Measurements from ENCODE around the gene ACTN1.
"Not testable (repeated sequence)": the region's sequence is repeated elsewhere in the genome, so short reads cannot be mapped to it uniquely, and the experiment has no call there.

The ACTN1 gene

DNA sequence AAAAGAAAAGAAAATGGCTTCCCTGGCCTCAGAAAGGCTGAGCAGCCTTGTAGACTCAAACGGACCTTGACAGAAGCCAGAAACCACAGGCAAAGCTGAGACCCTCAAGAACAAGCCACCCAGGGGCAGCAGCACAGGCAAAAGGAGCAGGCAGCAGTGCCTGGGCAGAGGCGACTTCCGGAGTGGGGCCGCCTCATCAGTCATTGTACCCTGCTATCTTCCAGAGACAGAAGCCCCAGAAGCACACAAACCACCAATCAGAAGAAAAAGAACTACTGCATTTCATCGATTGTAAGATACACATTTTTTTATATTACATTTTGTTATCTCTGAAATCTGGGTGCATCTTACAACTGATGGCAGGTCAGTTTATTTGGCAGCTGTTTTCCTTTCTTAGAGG, 128.0 kb downstream of the ACTN1 start:
- no peak for TF ChIP-seq CTCF (IDR thresholded peaks at IDR 0.05; ENCODE audit: insufficient read depth, missing control alignments)
- FAIRE-seq = no peak
- no peak for DNase-seq (ENCODE audit: insufficient read length, low spot score)

DNA sequence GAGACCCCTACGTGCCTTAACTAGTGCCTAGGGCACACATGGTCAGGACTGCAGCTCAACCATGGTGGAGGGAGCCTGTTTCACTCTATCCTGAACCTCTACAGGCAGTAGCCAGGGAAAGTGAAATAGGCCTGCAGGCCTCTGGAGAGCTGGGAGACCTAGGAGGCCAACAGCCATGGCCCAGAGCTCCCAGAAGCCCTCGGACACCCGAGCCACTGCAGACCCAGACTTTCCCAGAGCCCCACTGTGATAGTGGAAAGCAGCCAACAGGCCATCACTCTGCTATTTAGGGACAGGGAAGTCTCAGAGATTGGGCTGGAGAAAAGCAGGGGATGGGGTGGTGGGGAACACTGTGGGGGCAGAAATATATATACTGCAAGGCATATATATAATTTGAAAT, 129.7 kb downstream of the ACTN1 start:
- FAIRE-seq = no peak
- no peak for DNase-seq (ENCODE audit: insufficient read length, low spot score)
- TF ChIP-seq CTCF (IDR thresholded peaks at IDR 0.05; ENCODE audit: insufficient read depth, missing control alignments) = no peak

DNA sequence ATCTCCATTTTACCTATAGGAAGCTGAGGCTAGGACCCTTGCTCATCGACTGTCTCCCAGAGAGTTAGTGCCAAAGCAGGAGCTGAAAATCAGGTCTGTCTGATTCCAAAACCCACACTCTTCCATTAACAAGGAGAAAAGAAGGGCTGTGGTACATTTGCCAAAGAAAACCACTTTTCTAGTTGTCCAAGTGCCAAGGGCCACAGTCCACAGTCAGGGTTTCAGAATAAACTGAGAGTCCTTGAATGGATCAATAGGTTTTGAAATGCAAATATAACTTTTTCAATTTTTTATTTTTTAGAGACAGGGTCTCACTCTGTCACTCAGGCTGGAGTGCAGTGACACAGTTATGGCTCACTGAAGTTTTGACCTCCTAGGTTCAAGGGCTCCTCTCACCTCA, 130.8 kb downstream of the ACTN1 start:
- no peak for TF ChIP-seq CTCF (IDR thresholded peaks at IDR 0.05; ENCODE audit: insufficient read depth, missing control alignments)
- FAIRE-seq = no peak
- no peak for DNase-seq (ENCODE audit: insufficient read length, low spot score)

- not testable (repeated sequence) for DNase-seq (ENCODE audit: insufficient read length, low spot score); FAIRE-seq
Observed at GRCh38 chr14:68847640-68848039, 131.5 kb downstream of the ACTN1 start.

- FAIRE-seq = no peak
- no peak for TF ChIP-seq CTCF (IDR thresholded peaks at IDR 0.05; ENCODE audit: insufficient read depth, missing control alignments)
Observed at GRCh38 chr14:68846466-68846865, 132.6 kb downstream of the ACTN1 start.

DNA sequence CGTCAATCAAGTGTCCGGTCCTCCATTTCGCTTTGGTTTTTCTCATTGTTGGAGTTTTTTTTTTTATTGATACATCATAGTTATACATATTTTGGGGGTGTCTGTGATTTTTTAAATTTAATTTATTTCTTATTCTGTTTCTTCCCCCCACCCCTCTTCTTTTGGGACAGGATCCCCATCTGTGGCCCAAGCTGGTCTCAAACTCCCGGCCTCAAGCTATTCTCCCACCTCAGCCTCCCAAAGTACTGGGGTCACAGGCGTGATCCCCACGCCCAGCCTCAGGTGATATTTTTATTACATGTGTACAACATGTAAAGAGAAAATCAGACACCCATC, 134.9 kb downstream of the ACTN1 start:
- no peak for DNase-seq (ENCODE audit: insufficient read length, low spot score)
- no peak for FAIRE-seq
- TF ChIP-seq CTCF (IDR thresholded peaks at IDR 0.05; ENCODE audit: insufficient read depth, missing control alignments) = no peak

More at GRCh38 chr14:68846466-68846865, 132.6 kb downstream of the ACTN1 start:
- no peak for DNase-seq (ENCODE audit: insufficient read length, low spot score)

DNA sequence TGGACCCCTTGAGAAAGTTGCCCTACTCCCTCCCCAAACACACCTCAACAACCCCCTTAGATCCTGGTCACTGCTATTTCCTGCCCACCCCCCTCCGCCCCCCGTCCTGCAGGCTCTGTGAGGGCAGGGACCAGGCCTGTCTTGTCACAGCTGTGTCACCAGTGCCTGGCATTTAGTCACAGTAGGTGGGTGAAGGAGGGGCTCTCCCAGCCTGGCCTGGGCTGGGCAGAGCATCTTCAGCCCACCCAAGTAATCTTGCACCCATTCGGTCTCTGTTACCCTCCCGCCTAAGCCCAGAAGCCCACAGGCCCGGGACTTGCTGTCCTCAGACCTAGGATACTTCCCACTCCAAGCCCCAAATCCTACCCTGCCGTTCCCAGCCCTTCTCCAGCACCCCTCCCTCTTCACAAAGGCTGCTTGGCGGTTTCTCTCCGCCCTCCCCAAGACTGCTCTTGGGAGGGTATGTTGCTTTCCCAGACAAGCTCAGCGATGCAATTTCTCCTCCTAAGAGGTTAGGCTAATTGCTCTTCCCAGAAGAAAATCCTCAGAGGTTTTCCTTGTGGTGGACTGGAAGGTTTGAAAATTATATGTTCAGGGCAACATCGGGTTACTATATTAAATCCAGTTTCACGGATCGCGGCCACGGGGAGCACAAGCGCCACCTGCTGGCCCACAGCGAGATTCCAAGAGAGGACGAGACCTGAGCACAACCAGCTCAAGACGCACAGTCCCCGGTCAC, 135.5 kb downstream of the ACTN1 start:
- no peak for FAIRE-seq
- no peak for DNase-seq (ENCODE audit: insufficient read length, low spot score)
- peak; percentile 94 for TF ChIP-seq CTCF (IDR thresholded peaks at IDR 0.05; ENCODE audit: insufficient read depth, missing control alignments)

- DNase-seq (ENCODE audit: insufficient read length, low spot score) (no peak), FAIRE-seq (no peak)
- TF ChIP-seq CTCF (IDR thresholded peaks at IDR 0.05; ENCODE audit: insufficient read depth, missing control alignments) = no peak
Observed at GRCh38 chr14:68842298-68842697, 136.8 kb downstream of the ACTN1 start.

All from D721Med (cell line).